Measurements from ENCODE around the gene GRHPR.

The GRHPR gene

DNA sequence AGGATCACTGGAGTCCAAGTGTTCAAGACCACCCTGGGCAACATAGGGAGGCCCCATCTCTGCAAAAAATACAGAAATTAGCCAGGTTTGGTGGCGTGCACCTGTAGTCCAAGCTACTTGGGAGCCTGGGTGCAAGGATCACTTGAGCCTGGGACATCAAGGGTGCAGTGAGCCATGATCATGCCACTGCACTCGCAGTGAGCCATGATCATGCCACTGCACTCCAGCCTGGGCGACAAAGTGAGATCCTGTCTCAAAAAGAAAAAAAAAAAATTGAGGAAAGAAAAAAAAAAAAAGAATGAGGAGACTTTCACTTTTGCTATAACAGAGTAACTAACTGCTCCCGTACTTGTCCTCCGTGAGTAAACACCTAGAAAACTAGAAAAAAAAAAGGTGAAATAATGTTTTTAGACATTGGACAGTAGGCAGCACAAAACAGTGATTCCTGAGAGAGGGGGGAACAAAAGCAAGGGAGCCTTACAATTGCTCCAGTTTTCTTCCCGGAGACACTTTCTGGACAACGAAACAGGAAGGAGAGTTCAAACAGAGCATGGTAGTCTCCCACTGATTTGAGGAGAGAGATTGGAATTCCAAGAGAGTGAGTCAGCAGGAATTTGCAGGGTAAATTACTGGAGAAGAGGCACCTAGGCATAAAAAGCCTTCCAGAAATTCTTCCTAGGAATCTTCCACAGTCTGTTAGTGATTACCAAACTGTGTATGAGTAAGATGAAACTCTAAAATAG, 49.6 kb downstream of the GRHPR start (continued):
- TF ChIP-seq PRDM6 (tag by site-specific recombination; IDR thresholded peaks at IDR 0.05) (peak; percentile 46), ZFHX2 (tag by site-specific recombination; conservative IDR thresholded peaks at IDR 0.05) (no peak), ZNF660 (tag by site-specific recombination; IDR thresholded peaks at IDR 0.05) (no peak; the same call in 1 of the 2 replicates), ZNF404 (tag by site-specific recombination; IDR thresholded peaks at IDR 0.05) (no peak), YY1 (tag by site-specific recombination; IDR thresholded peaks at IDR 0.05) (no peak), ZBTB48 (tag by site-specific recombination; IDR thresholded peaks at IDR 0.05) (no peak), ZNF707 (tag by site-specific recombination; IDR thresholded peaks at IDR 0.05) (no peak), ZNF626 (tag by site-specific recombination; IDR thresholded peaks at IDR 0.05) (no peak), ZXDB (tag by site-specific recombination; IDR thresholded peaks at IDR 0.05) (no peak), ZNF664 (tag by site-specific recombination; IDR thresholded peaks at IDR 0.05) (no peak), PBX3 (CRISPR knock-in tag; IDR thresholded peaks at IDR 0.05) (no peak), PRDM10 (tag by site-specific recombination; IDR thresholded peaks at IDR 0.05) (peak; percentile 64), ZNF146 (tag by site-specific recombination; IDR thresholded peaks at IDR 0.05) (no peak), ZNF169 (tag by site-specific recombination; IDR thresholded peaks at IDR 0.05) (no peak), REPIN1 (tag by site-specific recombination; IDR thresholded peaks at IDR 0.05; ENCODE audit: low read depth) (no peak), YY2 (tag by site-specific recombination; IDR thresholded peaks at IDR 0.05) (no peak), ZBTB20 (tag by site-specific recombination; IDR thresholded peaks at IDR 0.05) (no peak), PATZ1 (tag by site-specific recombination; IDR thresholded peaks at IDR 0.05) (no peak)
- TF ChIP-seq, protein P1, sequence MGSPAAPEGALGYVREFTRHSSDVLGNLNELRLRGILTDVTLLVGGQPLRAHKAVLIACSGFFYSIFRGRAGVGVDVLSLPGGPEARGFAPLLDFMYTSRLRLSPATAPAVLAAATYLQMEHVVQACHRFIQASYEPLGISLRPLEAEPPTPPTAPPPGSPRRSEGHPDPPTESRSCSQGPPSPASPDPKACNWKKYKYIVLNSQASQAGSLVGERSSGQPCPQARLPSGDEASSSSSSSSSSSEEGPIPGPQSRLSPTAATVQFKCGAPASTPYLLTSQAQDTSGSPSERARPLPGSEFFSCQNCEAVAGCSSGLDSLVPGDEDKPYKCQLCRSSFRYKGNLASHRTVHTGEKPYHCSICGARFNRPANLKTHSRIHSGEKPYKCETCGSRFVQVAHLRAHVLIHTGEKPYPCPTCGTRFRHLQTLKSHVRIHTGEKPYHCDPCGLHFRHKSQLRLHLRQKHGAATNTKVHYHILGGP (tag by site-specific recombination; IDR thresholded peaks at IDR 0.05), result peak; percentile 64
- TF ChIP-seq, protein P2, sequence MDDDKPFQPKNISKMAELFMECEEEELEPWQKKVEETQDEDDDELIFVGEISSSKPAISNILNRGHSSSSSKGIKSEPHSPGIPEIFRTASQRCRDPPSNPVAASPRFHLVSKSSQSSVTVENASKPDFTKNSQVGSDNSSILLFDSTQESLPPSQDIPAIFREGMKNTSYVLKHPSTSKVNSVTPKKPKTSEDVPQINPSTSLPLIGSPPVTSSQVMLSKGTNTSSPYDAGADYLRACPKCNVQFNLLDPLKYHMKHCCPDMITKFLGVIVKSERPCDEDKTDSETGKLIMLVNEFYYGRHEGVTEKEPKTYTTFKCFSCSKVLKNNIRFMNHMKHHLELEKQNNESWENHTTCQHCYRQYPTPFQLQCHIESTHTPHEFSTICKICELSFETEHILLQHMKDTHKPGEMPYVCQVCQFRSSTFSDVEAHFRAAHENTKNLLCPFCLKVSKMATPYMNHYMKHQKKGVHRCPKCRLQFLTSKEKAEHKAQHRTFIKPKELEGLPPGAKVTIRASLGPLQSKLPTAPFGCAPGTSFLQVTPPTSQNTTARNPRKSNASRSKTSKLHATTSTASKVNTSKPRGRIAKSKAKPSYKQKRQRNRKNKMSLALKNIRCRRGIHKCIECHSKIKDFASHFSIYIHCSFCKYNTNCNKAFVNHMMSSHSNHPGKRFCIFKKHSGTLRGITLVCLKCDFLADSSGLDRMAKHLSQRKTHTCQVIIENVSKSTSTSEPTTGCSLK (tag by site-specific recombination; IDR thresholded peaks at IDR 0.05), result no peak
- TF ChIP-seq, protein P3, sequence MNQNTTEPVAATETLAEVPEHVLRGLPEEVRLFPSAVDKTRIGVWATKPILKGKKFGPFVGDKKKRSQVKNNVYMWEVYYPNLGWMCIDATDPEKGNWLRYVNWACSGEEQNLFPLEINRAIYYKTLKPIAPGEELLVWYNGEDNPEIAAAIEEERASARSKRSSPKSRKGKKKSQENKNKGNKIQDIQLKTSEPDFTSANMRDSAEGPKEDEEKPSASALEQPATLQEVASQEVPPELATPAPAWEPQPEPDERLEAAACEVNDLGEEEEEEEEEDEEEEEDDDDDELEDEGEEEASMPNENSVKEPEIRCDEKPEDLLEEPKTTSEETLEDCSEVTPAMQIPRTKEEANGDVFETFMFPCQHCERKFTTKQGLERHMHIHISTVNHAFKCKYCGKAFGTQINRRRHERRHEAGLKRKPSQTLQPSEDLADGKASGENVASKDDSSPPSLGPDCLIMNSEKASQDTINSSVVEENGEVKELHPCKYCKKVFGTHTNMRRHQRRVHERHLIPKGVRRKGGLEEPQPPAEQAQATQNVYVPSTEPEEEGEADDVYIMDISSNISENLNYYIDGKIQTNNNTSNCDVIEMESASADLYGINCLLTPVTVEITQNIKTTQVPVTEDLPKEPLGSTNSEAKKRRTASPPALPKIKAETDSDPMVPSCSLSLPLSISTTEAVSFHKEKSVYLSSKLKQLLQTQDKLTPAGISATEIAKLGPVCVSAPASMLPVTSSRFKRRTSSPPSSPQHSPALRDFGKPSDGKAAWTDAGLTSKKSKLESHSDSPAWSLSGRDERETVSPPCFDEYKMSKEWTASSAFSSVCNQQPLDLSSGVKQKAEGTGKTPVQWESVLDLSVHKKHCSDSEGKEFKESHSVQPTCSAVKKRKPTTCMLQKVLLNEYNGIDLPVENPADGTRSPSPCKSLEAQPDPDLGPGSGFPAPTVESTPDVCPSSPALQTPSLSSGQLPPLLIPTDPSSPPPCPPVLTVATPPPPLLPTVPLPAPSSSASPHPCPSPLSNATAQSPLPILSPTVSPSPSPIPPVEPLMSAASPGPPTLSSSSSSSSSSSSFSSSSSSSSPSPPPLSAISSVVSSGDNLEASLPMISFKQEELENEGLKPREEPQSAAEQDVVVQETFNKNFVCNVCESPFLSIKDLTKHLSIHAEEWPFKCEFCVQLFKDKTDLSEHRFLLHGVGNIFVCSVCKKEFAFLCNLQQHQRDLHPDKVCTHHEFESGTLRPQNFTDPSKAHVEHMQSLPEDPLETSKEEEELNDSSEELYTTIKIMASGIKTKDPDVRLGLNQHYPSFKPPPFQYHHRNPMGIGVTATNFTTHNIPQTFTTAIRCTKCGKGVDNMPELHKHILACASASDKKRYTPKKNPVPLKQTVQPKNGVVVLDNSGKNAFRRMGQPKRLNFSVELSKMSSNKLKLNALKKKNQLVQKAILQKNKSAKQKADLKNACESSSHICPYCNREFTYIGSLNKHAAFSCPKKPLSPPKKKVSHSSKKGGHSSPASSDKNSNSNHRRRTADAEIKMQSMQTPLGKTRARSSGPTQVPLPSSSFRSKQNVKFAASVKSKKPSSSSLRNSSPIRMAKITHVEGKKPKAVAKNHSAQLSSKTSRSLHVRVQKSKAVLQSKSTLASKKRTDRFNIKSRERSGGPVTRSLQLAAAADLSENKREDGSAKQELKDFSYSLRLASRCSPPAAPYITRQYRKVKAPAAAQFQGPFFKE (tag by site-specific recombination; IDR thresholded peaks at IDR 0.05; ENCODE audit: borderline replicate concordance), result no peak
